SIG-M5 (cell line): ENCODE results near the gene MEPCE.
"Not testable (repeated sequence)": the region's sequence is repeated elsewhere in the genome, so short reads cannot be mapped to it uniquely, and the experiment has no call there.

Experiments
- DNase-seq: peaks from one replicate; lab custom pipeline; 2025; lab: John Stamatoyannopoulos, UW

The MEPCE gene

DNA sequence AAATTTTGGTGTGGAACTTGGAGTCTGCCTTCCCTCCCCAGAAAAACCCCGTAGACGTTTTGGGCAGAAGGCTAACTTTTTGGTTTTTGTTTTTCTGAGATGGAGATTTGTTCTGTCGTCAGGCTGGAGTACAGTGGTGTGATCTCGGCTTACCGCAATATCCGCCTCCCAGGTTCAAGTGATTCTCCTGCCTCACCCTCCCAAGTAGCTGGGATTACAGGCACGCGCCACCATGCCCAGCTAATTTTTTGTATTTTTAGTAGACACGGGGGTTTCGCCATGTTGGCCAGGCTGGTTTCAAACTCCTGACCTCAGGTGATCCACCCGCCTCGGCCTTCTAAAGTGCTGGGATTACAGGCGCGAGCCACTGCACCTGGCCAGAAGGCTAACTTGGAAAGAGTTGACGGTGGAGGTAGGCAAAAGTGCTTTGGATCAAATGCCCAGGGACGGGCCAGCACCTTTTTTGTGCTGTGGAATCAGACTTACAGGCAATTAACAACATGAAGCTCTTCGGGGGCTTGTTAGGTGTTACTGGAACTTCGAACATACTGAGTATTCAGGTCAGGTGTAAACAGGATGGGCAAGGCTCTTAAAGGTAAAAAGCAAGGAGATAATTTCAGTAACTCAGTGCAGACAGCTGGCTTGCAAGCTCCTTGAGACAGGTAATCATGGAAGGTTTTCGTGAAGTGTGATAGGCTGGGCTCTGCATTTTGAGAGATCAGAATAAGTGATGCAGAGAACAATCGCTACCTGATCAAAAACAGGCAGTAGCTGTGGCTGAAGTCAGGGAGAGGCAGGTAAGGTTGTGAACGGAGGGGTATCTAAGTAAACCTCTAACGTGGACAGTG lies 4.9 kb downstream of the MEPCE start:
- no peak for DNase-seq

GRCh38 chr7:100435401-100436304 lies 6.0 kb downstream of the MEPCE start:
- DNase-seq = no peak

GRCh38 chr7:100437150-100438100 lies 7.8 kb downstream of the MEPCE start:
- DNase-seq = no peak

DNA sequence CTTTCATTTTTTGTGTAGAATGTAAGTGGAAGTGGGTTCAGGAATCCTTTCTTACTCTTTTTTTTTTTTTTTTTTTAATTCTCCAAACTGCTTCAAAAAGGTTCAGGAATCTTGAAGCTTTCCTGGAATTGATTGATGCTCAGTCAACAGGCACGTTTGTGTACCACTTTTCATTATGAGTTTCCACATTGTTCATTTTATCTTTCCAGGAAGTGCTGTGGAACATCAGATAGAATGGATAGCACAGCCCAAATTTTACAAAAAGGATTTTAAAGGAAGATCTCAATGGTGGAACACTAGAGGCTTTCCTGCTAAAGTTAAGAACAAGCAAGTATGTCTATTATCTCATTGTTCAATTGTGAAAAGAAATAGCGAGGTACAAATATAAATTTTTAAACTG lies 8.5 kb downstream of the MEPCE start:
- DNase-seq = no peak

- not testable (repeated sequence) for DNase-seq
These were observed 9.1 kb downstream of the MEPCE start for GRCh38 chr7:100438731-100439130.

DNA sequence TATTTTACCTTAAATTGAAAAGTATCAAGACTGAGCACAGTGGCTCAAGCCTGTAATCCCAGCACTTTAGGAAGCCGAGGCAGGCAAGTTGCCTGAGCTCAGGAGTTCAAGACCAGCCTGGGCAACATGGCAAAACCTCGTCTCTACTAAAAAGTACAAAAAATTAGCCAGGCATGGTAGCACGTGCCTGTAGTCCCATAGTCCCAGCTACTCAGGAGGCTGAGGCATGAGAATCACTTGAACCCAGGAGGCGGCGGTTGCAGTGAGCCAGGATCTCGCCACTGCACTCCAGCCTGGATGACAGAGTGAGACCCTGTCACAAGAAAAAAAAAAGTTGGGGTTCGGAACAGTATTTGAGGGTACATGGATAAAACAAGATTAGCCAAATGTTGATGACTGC lies 9.6 kb downstream of the MEPCE start:
- not testable (repeated sequence) for DNase-seq

DNA sequence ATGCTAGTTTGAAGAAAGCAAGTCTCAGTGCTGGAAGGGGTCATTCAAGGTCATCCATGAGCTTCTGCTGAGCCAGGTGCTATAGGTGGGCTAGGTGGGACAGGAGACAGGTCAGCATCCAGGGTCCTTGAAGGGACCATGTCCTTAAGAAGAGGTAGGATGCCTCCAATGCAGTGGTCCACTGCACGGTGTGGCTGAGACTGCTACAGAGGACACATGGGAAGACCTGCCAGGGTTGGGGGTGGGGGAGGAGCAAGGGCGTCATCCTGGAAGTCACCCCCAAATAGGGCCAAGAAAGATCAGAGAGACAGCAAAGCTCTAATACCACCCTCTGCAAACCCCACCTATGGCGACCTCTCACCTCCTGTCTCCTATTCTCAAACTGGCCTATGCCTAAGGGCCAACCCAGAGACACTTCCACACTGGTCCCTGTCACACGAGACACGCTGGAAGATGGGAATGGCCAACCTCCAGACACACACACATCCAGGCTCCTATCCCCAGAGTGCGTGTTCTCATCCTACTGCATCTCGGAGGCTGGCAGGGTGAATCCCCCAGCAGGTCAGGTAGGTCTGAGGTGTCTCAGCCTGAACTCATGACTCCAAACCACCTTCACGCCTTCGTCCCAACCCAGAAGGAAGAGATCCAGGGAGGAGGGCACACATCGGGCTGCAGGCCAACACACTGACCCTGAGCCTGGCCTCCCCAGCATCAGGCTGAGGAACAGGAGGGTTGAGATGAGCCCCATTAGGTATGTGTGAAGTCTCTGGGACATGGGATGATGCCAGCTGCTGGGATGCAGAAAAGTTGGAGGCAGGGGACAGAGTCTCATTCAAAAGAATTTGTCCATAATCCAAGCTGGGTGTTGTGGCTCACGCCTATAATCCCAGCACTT lies 12.3 kb downstream of the MEPCE start:
- DNase-seq = no peak

DNA sequence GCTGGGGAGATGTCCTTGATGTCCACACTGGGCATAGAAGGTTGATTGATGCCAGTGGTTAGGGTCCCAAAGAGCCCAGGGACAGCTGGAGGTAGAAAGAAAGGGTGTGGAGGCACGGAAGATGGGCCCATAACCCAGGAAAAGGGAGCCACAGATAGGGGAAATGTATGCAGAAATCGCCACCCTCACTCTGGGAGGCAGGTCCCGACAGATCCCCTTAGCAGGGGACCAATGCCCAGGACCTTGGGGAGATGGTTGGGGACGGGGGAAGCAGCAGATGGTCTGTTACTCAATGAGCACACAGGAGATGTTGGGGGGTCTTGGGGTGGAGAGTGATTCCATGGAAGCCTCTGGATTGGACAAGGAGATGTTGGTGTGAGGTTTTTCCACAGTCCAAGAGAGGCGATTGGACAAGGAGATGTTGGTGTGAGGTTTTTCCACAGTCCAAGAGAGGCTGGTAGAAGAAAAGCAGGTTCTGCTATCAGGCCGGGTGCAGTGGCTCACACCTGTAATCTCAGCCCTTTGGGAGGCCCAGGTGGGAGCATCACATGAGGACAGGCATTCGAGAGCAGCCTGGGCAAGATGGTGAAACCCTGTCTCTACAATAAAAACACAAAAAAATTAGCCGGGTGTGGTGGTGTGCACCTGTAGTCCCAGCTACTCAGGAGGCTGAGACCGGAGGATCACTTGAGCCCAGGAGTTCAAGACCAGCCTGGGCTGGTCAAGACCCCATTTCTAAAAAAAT lies 13.6 kb downstream of the MEPCE start:
- DNase-seq = no peak

DNA sequence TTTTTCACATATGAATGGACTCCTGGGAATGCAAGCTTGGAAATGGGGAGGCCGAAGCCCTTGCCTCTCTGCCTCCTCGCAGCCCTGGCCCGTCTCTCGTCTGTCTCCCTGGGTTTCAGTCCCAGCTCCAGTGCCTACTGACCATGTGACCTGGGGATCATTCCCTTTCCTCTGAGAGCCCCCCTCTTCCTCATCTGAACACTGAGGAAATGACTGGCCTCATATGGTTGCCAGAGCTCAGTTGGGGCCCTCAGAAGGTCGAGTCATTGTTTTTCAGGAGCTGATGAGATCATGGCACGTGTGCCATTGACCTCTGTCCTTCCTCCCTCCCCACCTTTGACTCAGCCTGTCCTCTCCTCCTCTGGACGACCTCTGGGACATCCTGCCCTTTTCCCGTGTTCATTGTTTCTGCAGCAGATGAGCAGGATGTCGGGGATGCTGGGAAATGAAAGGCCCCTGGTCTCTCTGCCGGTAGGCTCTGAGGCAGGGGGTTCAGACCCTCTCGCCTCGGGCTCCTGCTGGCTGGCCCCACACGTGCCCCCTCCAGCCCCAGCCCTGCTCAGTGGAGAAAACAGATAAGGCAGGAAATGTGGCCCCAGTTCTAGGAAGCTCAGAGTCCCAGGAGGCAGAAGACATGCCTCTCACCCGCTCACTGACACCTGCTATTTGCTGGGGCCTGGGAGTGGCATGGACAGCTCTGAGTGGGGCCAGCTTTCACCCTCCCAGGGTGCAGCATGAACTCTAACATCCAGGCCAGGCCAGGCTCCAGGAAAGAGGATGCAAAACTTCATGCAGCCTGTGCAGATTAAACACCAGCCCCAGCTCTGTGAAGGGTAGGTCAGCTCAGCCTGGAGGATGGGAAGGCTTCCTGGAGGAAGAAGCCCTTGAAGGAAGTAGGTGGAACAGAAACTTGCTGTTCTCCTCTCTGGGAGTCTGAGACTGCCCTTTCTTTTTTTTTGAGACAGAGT lies 15.0 kb downstream of the MEPCE start:
- DNase-seq = no peak

GRCh38 chr7:100446040-100446439 lies 16.4 kb downstream of the MEPCE start:
- no peak for DNase-seq

DNA sequence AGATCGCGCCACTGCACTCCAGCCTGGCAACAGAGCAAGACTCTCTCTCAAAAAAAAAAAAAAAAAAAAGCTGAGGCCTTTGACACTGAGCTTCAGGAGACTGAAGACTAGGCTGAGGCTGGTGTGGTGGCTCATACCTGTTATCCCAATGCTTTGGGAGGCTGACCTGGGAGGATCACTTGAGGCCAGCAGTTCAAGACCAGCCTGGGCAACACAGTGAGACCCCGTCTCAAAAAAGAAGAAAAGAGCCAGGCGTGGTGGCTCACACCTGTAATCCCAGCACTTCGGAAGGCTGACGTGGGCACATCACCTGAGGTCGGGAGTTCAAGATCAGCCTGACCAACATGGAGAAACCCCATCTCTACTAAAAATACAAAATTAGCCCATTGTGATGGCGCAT lies 17.7 kb downstream of the MEPCE start:
- DNase-seq = not testable (repeated sequence)

DNA sequence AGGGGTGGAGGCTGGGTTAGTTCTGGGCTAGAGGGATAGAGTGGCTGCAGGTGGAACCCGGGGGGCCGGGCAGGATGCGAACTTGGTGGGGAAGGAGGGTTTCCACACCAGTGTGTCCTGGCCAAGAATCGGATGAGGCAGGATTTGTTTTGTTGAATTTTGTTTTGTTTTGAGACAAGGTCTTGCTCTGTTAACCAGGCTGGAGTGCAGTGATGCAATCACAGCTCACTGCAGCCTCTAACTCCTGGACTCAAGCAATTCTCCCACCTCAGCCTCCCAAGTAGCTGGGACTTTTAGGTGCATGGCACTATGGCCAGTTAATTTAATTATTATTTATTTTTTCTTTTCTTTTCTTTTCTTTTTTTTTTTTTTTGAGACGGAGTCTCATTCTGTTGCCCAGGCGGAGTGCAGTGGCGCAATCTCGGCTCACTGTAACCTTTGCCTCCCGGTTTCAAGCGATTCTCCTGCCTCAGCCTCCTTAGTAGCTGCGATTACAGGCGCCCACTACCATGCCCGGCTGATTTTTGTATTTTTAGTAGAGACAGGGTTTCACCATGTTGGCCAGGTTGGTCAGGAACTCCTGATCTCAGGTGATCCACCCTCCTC lies 19.7 kb downstream of the MEPCE start:
- no peak for DNase-seq

DNA sequence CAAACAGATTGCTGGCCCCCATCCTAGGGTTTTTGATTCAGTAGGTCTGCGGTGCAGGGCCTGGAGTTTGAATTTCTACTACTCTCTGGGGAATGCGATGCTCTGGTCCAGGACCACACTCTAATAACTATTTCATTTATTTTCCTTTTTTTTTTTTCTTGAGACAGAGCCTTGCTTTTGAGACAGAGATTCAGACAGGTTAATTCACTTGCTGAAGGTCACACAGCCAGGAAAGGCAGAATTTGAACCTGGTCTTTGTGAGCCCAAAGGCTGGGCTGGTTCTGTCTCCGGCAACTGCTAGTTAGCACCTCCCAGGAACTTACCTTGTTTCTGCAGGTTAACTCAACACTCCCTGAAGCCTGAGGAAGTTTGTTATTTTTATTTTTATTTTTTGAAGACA lies 22.9 kb downstream of the MEPCE start:
- no peak for DNase-seq

DNA sequence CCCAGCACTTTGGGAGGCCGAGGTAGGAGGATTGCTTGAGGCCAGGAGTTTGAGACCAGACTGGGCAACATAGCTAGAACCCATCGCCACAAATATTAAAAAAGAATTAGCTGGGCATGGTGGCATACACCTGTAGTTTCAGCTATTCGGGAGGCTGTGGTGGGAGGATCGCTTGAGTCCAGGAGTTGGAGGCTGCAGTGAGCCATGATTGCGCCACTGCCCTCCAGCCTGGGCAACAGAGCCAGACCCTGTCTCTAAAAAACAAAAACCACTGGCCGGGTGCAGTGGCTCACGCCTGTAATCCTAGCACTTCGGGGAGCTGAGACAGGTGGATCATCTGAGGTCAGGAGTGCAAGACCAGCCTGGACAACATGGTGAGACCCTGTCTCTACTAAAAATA lies 24.2 kb downstream of the MEPCE start:
- DNase-seq = not testable (repeated sequence)

DNA sequence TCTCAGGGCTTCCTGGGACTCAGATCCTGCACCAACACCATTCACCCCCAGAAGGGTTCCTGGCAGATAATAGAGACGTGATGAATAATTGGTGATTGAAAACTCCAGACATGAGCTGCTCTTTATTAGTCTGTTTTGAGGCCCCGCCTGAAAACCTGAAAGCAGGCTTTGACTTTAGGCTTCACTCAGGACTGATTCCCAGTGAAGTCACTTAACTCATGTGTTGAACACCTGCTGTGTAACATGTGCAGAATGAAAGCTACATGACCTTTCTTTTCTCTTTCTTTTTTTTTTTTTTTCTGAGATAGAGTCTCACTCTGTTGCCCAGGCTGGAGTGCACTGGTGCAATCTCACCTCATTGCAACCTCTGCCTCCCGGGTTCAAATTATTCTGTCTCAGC lies 25.6 kb downstream of the MEPCE start:
- DNase-seq = no peak

DNA sequence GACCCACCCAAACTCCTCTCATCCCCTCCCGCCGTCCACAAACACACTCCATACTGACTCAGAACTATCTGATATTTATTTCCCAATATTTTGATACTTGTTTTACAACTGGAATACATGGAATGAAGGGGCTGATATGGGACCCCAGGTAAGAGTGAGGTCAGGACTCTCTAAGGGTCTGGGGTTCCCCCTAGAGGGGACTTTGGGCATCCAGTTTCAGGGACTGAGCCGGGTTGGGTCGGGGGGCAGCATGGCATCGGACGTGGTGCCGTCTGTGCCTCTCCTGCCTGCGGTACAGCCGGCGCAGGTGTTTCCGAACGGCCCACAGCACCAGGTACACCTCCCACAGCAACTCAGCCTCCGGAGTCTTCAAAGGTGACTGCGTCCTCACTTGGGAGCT lies 26.9 kb downstream of the MEPCE start:
- DNase-seq = no peak

DNA sequence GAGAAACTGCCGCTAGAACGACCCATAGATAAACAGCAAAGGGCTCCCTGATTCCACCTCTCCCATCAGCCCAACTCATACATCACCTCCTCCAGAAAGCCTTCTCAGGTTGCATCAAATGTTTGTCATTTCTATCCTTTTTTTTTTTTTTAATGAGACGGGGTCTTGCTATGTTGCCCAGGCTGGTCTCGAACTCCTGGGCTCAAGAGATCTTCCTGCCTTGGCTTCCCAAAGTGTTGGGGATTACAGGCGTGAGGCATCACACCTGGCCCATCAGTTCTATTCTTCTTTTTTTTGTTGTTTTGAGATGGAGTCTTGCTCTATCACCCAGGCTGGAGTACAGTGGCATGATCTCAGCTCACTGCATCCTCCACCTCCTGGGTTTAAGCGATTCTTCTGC lies 27.4 kb downstream of the MEPCE start:
- no peak for DNase-seq

- no peak for DNase-seq
These were observed 34.6 kb downstream of the MEPCE start, which contains the start of gene SPACDR for GRCh38 chr7:100464210-100464660. Gene SPACDR (minus strand): TSS chr7:100464260. CDS start chr7:100464025, 235 bp downstream.
